Left ventricle myocardium superior (tissue), 1 donor: ENCODE measurements around the gene RASIP1. TPM values are rescaled to one million over a fixed set of nuclear protein-coding genes. Genes with fewer than 3 reads are reported as not detected.
"Not testable (repeated sequence)": the region's sequence is repeated elsewhere in the genome, so short reads cannot be mapped to it uniquely, and the experiment has no call there.

Experiments used
- ATAC-seq: fragments of 200-7000 bp; cut with Tn5 transposase; one replicate; pipeline ENCODE4 v1.9.1; 2020; ENCODE audit warnings: mild to moderate bottlenecking, moderate library complexity
- DNase-seq: peaks from one replicate; pipeline ENCODE4 v3.0.0-alpha.2; 2020
- intact Hi-C: fragments of 100-400 bp; cut with micrococcal nuclease; formaldehyde crosslinking; loops from one replicate; pipeline ENCODE4 v1.11.0; 2022
- total RNA-seq: library from RNA; stranded (reverse); fragmentation: NEBNext Ultra II Directional; extraction: Animal tissue kit (Norgen Biotek cat#: 25700); gene quantifications from one replicate; pipeline ENCODE4 v1.2.1, GENCODE V29; 2021
- donor health status: DM: no; HTN: yes; CAD: no; lungs with severe emphysema.

Gene RASIP1
- total RNA-seq, 1 donor from 2014 or later, result 13.7 TPM

- intact Hi-C loops, result no loop called here
- ATAC-seq (no peak), DNase-seq (peak; percentile 41)
These were observed 826 bp downstream of the RASIP1 start for GRCh38 chr19:48739404-48740163.

- DNase-seq (peak; percentile 96), ATAC-seq (peak; percentile 89)
- intact Hi-C loops, result no loop called here
These were observed 1.6 kb downstream of the RASIP1 start for GRCh38 chr19:48738557-48739403.

- DNase-seq (peak; percentile 38), ATAC-seq (no peak)
- intact Hi-C loops, result no loop called here
These were observed 2.9 kb downstream of the RASIP1 start for GRCh38 chr19:48737360-48737998.

- ATAC-seq, result no peak
- intact Hi-C loops, result no loop called here
These were observed 5.3 kb downstream of the RASIP1 start for GRCh38 chr19:48735031-48735615.

GRCh38 chr19:48734625-48735024, 5.8 kb downstream of the RASIP1 start:
- ATAC-seq (no peak), DNase-seq (no peak)
- intact Hi-C loops, result no loop called here

More at GRCh38 chr19:48735031-48735615, 5.3 kb downstream of the RASIP1 start:
- DNase-seq, result no peak

- intact Hi-C loops, result no loop called here
These were observed 9.0 kb downstream of the RASIP1 start for GRCh38 chr19:48731452-48731851.

GRCh38 chr19:48728911-48729664, 11.3 kb downstream of the RASIP1 start:
- peak; percentile 10 for ATAC-seq
- intact Hi-C loops, result no loop called here
- DNase-seq, result no peak

More at GRCh38 chr19:48731452-48731851, 9.0 kb downstream of the RASIP1 start:
- no peak for DNase-seq
- no peak for ATAC-seq

GRCh38 chr19:48726556-48726955, 13.9 kb downstream of the RASIP1 start:
- DNase-seq (no peak), ATAC-seq (no peak)
- intact Hi-C loops, result no loop called here

- DNase-seq (no peak), ATAC-seq (peak; percentile 26)
These were observed 15.3 kb downstream of the RASIP1 start for GRCh38 chr19:48724796-48725753.

GRCh38 chr19:48722196-48722708, 18.2 kb downstream of the RASIP1 start:
- DNase-seq (no peak), ATAC-seq (no peak)
- intact Hi-C loops, result no loop called here

More at GRCh38 chr19:48724796-48725753, 15.3 kb downstream of the RASIP1 start:
- intact Hi-C loops, result no loop called here

GRCh38 chr19:48720613-48721296, 19.7 kb downstream of the RASIP1 start:
- ATAC-seq, result peak; percentile 85

GRCh38 chr19:48720251-48720612, 20.2 kb downstream of the RASIP1 start:
- ATAC-seq (peak; percentile 29), DNase-seq (no peak)
- intact Hi-C loops, result no loop called here

More at GRCh38 chr19:48720613-48721296, 19.7 kb downstream of the RASIP1 start:
- intact Hi-C loops, result no loop called here
- peak; percentile 99 for DNase-seq

- DNase-seq, result peak; percentile 63
- no peak for ATAC-seq
- intact Hi-C loops, result no loop called here
These were observed 20.9 kb downstream of the RASIP1 start, which contains the start of gene MAMSTR for GRCh38 chr19:48719263-48720171. Gene MAMSTR (minus strand): TSS chr19:48719725. CDS start chr19:48719031, 694 bp downstream.

GRCh38 chr19:48718711-48719231, 21.6 kb downstream of the RASIP1 start:
- intact Hi-C loops, result no loop called here
- DNase-seq (no peak), ATAC-seq (no peak)

- DNase-seq, ATAC-seq, intact Hi-C loops: not testable (repeated sequence)
These were observed 22.3 kb downstream of the RASIP1 start for GRCh38 chr19:48718106-48718505.
